Measurements from ENCODE around the gene PARD3.
"Not testable (repeated sequence)": the region's sequence is repeated elsewhere in the genome, so short reads cannot be mapped to it uniquely, and the experiment has no call there.

Gene PARD3

GRCh38 chr10:34648919-34649318, 166.2 kb downstream of the PARD3 start:
- no peaks in the 10 kb centered on the region for H3K36me3 ChIP-seq (ENCODE audit: control insufficient read depth, insufficient read depth, low read length)
- DNase-seq = no peak
- H3K4me3 ChIP-seq (ENCODE audit: insufficient read depth, low read depth, low read length, poor library complexity, severe bottlenecking) = no peak overlapping the region
- H3K27ac ChIP-seq (ENCODE audit: insufficient read depth, low read length, poor library complexity, severe bottlenecking) = no peak overlapping the region
- H3K9me3 ChIP-seq (ENCODE audit: control insufficient read depth, low read length) = no peaks in the 10 kb centered on the region
- H3K4me1 ChIP-seq (ENCODE audit: control insufficient read depth, insufficient read depth, low read length, poor library complexity, severe bottlenecking) = no peaks in the 10 kb centered on the region
- H3K27me3 ChIP-seq (replicated peaks; ENCODE audit: control insufficient read depth, insufficient read depth, low read length, poor library complexity, severe bottlenecking) = no peaks in the 10 kb centered on the region

GRCh38 chr10:34647875-34648865, 166.9 kb downstream of the PARD3 start:
- Histone ChIP-seq H3K36me3 (ENCODE audit: control insufficient read depth, insufficient read depth, low read length) (no peaks in the 10 kb centered on the region), H3K4me3 (ENCODE audit: insufficient read depth, low read depth, low read length, poor library complexity, severe bottlenecking) (no peak overlapping the region), H3K4me1 (ENCODE audit: control insufficient read depth, insufficient read depth, low read length, poor library complexity, severe bottlenecking) (no peaks in the 10 kb centered on the region), H3K27me3 (replicated peaks; ENCODE audit: control insufficient read depth, insufficient read depth, low read length, poor library complexity, severe bottlenecking) (no peaks in the 10 kb centered on the region), H3K27ac (ENCODE audit: insufficient read depth, low read length, poor library complexity, severe bottlenecking) (no peak overlapping the region), H3K9me3 (ENCODE audit: control insufficient read depth, low read length) (no peaks in the 10 kb centered on the region)
- no peak for DNase-seq

GRCh38 chr10:34647160-34647559, 167.9 kb downstream of the PARD3 start:
- no peaks in the 10 kb centered on the region for H3K4me1 ChIP-seq (ENCODE audit: control insufficient read depth, insufficient read depth, low read length, poor library complexity, severe bottlenecking)
- H3K27ac ChIP-seq (ENCODE audit: insufficient read depth, low read length, poor library complexity, severe bottlenecking) = no peak overlapping the region
- H3K27me3 ChIP-seq (replicated peaks; ENCODE audit: control insufficient read depth, insufficient read depth, low read length, poor library complexity, severe bottlenecking) = no peaks in the 10 kb centered on the region
- H3K4me3 ChIP-seq (ENCODE audit: insufficient read depth, low read depth, low read length, poor library complexity, severe bottlenecking) = no peak overlapping the region
- no peaks in the 10 kb centered on the region for H3K9me3 ChIP-seq (ENCODE audit: control insufficient read depth, low read length)
- H3K36me3 ChIP-seq (ENCODE audit: control insufficient read depth, insufficient read depth, low read length) = no peaks in the 10 kb centered on the region
- DNase-seq = no peak

GRCh38 chr10:34646331-34646730, 168.8 kb downstream of the PARD3 start:
- Histone ChIP-seq H3K4me1 (ENCODE audit: control insufficient read depth, insufficient read depth, low read length, poor library complexity, severe bottlenecking) (no peaks in the 10 kb centered on the region), H3K27me3 (replicated peaks; ENCODE audit: control insufficient read depth, insufficient read depth, low read length, poor library complexity, severe bottlenecking) (no peaks in the 10 kb centered on the region), H3K9me3 (ENCODE audit: control insufficient read depth, low read length) (no peaks in the 10 kb centered on the region), H3K4me3 (ENCODE audit: insufficient read depth, low read depth, low read length, poor library complexity, severe bottlenecking) (no peak overlapping the region), H3K36me3 (ENCODE audit: control insufficient read depth, insufficient read depth, low read length) (no peaks in the 10 kb centered on the region), H3K27ac (ENCODE audit: insufficient read depth, low read length, poor library complexity, severe bottlenecking) (no peak overlapping the region)
- DNase-seq = no peak

- not testable (repeated sequence) for H3K9me3 ChIP-seq (ENCODE audit: control insufficient read depth, low read length); H3K27ac ChIP-seq (ENCODE audit: insufficient read depth, low read length, poor library complexity, severe bottlenecking); H3K4me1 ChIP-seq (ENCODE audit: control insufficient read depth, insufficient read depth, low read length, poor library complexity, severe bottlenecking); H3K27me3 ChIP-seq (replicated peaks; ENCODE audit: control insufficient read depth, insufficient read depth, low read length, poor library complexity, severe bottlenecking); H3K36me3 ChIP-seq (ENCODE audit: control insufficient read depth, insufficient read depth, low read length); DNase-seq; H3K4me3 ChIP-seq (ENCODE audit: insufficient read depth, low read depth, low read length, poor library complexity, severe bottlenecking)
These were observed 170.3 kb downstream of the PARD3 start for GRCh38 chr10:34644815-34645214.

- DNase-seq = no peak
- no peaks in the 10 kb centered on the region for H3K4me1 ChIP-seq (ENCODE audit: control insufficient read depth, insufficient read depth, low read length, poor library complexity, severe bottlenecking)
- no peak overlapping the region for H3K4me3 ChIP-seq (ENCODE audit: insufficient read depth, low read depth, low read length, poor library complexity, severe bottlenecking)
- no peak overlapping the region for H3K27ac ChIP-seq (ENCODE audit: insufficient read depth, low read length, poor library complexity, severe bottlenecking)
- H3K27me3 ChIP-seq (replicated peaks; ENCODE audit: control insufficient read depth, insufficient read depth, low read length, poor library complexity, severe bottlenecking) = no peaks in the 10 kb centered on the region
- no peaks in the 10 kb centered on the region for H3K9me3 ChIP-seq (ENCODE audit: control insufficient read depth, low read length)
- no peaks in the 10 kb centered on the region for H3K36me3 ChIP-seq (ENCODE audit: control insufficient read depth, insufficient read depth, low read length)
These were observed 170.9 kb downstream of the PARD3 start for GRCh38 chr10:34644224-34644623.

- Histone ChIP-seq H3K4me1 (ENCODE audit: control insufficient read depth, insufficient read depth, low read length, poor library complexity, severe bottlenecking) (no peaks in the 10 kb centered on the region), H3K27me3 (replicated peaks; ENCODE audit: control insufficient read depth, insufficient read depth, low read length, poor library complexity, severe bottlenecking) (no peaks in the 10 kb centered on the region), H3K36me3 (ENCODE audit: control insufficient read depth, insufficient read depth, low read length) (no peaks in the 10 kb centered on the region), H3K9me3 (ENCODE audit: control insufficient read depth, low read length) (no peaks in the 10 kb centered on the region), H3K4me3 (ENCODE audit: insufficient read depth, low read depth, low read length, poor library complexity, severe bottlenecking) (no peak overlapping the region), H3K27ac (ENCODE audit: insufficient read depth, low read length, poor library complexity, severe bottlenecking) (no peak overlapping the region)
- no peak for DNase-seq
These were observed 171.5 kb downstream of the PARD3 start for GRCh38 chr10:34643620-34644019.

- no peak for DNase-seq
- H3K4me1 ChIP-seq (ENCODE audit: control insufficient read depth, insufficient read depth, low read length, poor library complexity, severe bottlenecking) = no peaks in the 10 kb centered on the region
- no peaks in the 10 kb centered on the region for H3K36me3 ChIP-seq (ENCODE audit: control insufficient read depth, insufficient read depth, low read length)
- no peak overlapping the region for H3K27ac ChIP-seq (ENCODE audit: insufficient read depth, low read length, poor library complexity, severe bottlenecking)
- no peaks in the 10 kb centered on the region for H3K9me3 ChIP-seq (ENCODE audit: control insufficient read depth, low read length)
- no peaks in the 10 kb centered on the region for H3K27me3 ChIP-seq (replicated peaks; ENCODE audit: control insufficient read depth, insufficient read depth, low read length, poor library complexity, severe bottlenecking)
- no peak overlapping the region for H3K4me3 ChIP-seq (ENCODE audit: insufficient read depth, low read depth, low read length, poor library complexity, severe bottlenecking)
These were observed 173.1 kb downstream of the PARD3 start for GRCh38 chr10:34641913-34642558.

- no peak overlapping the region for H3K4me3 ChIP-seq (ENCODE audit: insufficient read depth, low read depth, low read length, poor library complexity, severe bottlenecking)
- no peaks in the 10 kb centered on the region for H3K9me3 ChIP-seq (ENCODE audit: control insufficient read depth, low read length)
- H3K27ac ChIP-seq (ENCODE audit: insufficient read depth, low read length, poor library complexity, severe bottlenecking) = no peak overlapping the region
- no peaks in the 10 kb centered on the region for H3K27me3 ChIP-seq (replicated peaks; ENCODE audit: control insufficient read depth, insufficient read depth, low read length, poor library complexity, severe bottlenecking)
- H3K36me3 ChIP-seq (ENCODE audit: control insufficient read depth, insufficient read depth, low read length) = no peaks in the 10 kb centered on the region
- DNase-seq = no peak
- H3K4me1 ChIP-seq (ENCODE audit: control insufficient read depth, insufficient read depth, low read length, poor library complexity, severe bottlenecking) = no peaks in the 10 kb centered on the region
These were observed 173.8 kb downstream of the PARD3 start for GRCh38 chr10:34641147-34641912.
